ENCODE data around the gene NNT.

NNT gene

DNA sequence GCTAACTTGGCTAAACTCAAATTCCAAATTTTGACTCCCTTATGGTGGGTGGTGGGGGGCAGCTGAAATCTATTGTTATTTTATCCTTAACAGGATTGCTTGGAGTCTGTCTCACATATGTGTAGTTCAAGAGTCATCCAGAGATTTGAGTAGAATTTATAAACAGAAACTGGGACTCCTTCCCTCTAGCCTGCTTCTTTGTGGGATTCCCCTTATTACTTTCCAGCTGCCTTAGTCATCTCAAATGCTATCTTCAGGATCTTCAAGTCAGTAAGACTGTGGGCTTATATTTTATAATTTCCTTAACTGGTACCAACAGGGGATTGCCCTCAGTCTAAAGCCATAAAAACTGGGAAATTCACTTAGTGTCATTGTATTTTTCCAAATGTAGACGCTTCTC is 55.5 kb downstream of the NNT start:
- no peak for ATAC-seq (ENCODE audit: insufficient read depth, low read depth)
- peaks cover 84% of the 10 kb centered on the region for H3K36me3 ChIP-seq (ENCODE audit: insufficient read depth, low read length)
- no peaks in the 10 kb centered on the region for H4K20me1 ChIP-seq (ENCODE audit: insufficient read depth, low read length)
- no peaks in the 10 kb centered on the region for H3K4me1 ChIP-seq (ENCODE audit: insufficient read depth, low read length)
- H3K27ac ChIP-seq (ENCODE audit: low read length): no peak overlapping the region
- H3K4me2 ChIP-seq (ENCODE audit: insufficient read depth, low read length): no peak overlapping the region
- no peaks in the 10 kb centered on the region for H3K9me3 ChIP-seq (ENCODE audit: insufficient read depth, low read length, severe bottlenecking)
- H2AFZ ChIP-seq (ENCODE audit: low read depth, low read length): no peak overlapping the region
- no peaks in the 10 kb centered on the region for H3K27me3 ChIP-seq (ENCODE audit: insufficient read depth, low read length, poor library complexity)
- H3K9ac ChIP-seq (ENCODE audit: low read depth, low read length): no peak overlapping the region
- DNase-seq: no peak
- no peaks in the 10 kb centered on the region for H3K79me2 ChIP-seq (ENCODE audit: insufficient read depth, low read length)
- TF ChIP-seq, protein P1, sequence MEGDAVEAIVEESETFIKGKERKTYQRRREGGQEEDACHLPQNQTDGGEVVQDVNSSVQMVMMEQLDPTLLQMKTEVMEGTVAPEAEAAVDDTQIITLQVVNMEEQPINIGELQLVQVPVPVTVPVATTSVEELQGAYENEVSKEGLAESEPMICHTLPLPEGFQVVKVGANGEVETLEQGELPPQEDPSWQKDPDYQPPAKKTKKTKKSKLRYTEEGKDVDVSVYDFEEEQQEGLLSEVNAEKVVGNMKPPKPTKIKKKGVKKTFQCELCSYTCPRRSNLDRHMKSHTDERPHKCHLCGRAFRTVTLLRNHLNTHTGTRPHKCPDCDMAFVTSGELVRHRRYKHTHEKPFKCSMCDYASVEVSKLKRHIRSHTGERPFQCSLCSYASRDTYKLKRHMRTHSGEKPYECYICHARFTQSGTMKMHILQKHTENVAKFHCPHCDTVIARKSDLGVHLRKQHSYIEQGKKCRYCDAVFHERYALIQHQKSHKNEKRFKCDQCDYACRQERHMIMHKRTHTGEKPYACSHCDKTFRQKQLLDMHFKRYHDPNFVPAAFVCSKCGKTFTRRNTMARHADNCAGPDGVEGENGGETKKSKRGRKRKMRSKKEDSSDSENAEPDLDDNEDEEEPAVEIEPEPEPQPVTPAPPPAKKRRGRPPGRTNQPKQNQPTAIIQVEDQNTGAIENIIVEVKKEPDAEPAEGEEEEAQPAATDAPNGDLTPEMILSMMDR (IDR thresholded peaks at IDR 0.05; ENCODE audit: borderline replicate concordance, extremely low read depth, low read length, poor library complexity, severe bottlenecking): no peak
- no peak for TF ChIP-seq EZH2 (IDR thresholded peaks at IDR 0.05; ENCODE audit: borderline replicate concordance, low read depth, low read length, severe bottlenecking)
- H3K4me3 ChIP-seq (ENCODE audit: low read depth in 1 of 2, low read length in 2 of 2): no peak overlapping the region

DNA sequence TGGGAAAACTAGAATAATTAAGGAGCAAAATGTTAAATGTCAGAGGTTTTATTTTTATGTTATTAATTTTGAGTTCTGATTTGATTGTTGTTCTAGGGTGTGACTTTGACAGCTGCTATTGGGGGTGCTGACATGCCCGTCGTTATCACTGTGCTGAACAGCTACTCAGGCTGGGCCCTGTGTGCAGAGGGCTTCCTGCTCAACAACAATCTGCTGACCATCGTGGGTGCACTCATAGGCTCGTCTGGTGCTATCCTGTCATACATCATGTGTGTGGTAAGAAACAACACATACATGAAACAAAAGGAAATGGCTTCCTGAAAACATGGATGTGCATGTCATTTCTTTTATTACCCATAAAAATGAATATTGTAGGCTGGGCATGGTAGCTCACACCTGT is 56.1 kb downstream of the NNT start:
- H3K79me2 ChIP-seq (ENCODE audit: insufficient read depth, low read length): no peaks in the 10 kb centered on the region
- TF ChIP-seq, protein P1 (IDR thresholded peaks at IDR 0.05; ENCODE audit: borderline replicate concordance, extremely low read depth, low read length, poor library complexity, severe bottlenecking): no peak
- TF ChIP-seq EZH2 (IDR thresholded peaks at IDR 0.05; ENCODE audit: borderline replicate concordance, low read depth, low read length, severe bottlenecking): no peak
- no peak overlapping the region for H3K4me3 ChIP-seq (ENCODE audit: low read depth in 1 of 2, low read length in 2 of 2)
- H3K36me3 ChIP-seq (ENCODE audit: insufficient read depth, low read length): peaks cover 86% of the 10 kb centered on the region
- no peak overlapping the region for H3K4me2 ChIP-seq (ENCODE audit: insufficient read depth, low read length)
- no peak for ATAC-seq (ENCODE audit: insufficient read depth, low read depth)
- H4K20me1 ChIP-seq (ENCODE audit: insufficient read depth, low read length): no peaks in the 10 kb centered on the region
- H3K9ac ChIP-seq (ENCODE audit: low read depth, low read length): no peak overlapping the region
- no peaks in the 10 kb centered on the region for H3K27me3 ChIP-seq (ENCODE audit: insufficient read depth, low read length, poor library complexity)
- DNase-seq: no peak
- no peaks in the 10 kb centered on the region for H3K9me3 ChIP-seq (ENCODE audit: insufficient read depth, low read length, severe bottlenecking)
- no peak overlapping the region for H2AFZ ChIP-seq (ENCODE audit: low read depth, low read length)
- no peak overlapping the region for H3K27ac ChIP-seq (ENCODE audit: low read length)
- no peaks in the 10 kb centered on the region for H3K4me1 ChIP-seq (ENCODE audit: insufficient read depth, low read length)

- Histone ChIP-seq H3K79me2 (ENCODE audit: insufficient read depth, low read length) (no peaks in the 10 kb centered on the region), H3K27me3 (ENCODE audit: insufficient read depth, low read length, poor library complexity) (no peaks in the 10 kb centered on the region), H3K4me3 (ENCODE audit: low read depth in 1 of 2, low read length in 2 of 2) (no peak overlapping the region), H3K9ac (ENCODE audit: low read depth, low read length) (no peak overlapping the region), H3K27ac (ENCODE audit: low read length) (no peak overlapping the region), H3K4me1 (ENCODE audit: insufficient read depth, low read length) (no peaks in the 10 kb centered on the region), H2AFZ (ENCODE audit: low read depth, low read length) (no peak overlapping the region), H3K36me3 (ENCODE audit: insufficient read depth, low read length) (peaks cover 84% of the 10 kb centered on the region), H3K9me3 (ENCODE audit: insufficient read depth, low read length, severe bottlenecking) (peaks cover 4% of the 10 kb centered on the region), H4K20me1 (ENCODE audit: insufficient read depth, low read length) (no peaks in the 10 kb centered on the region), H3K4me2 (ENCODE audit: insufficient read depth, low read length) (no peak overlapping the region)
- TF ChIP-seq EZH2 (IDR thresholded peaks at IDR 0.05; ENCODE audit: borderline replicate concordance, low read depth, low read length, severe bottlenecking): no peak
- TF ChIP-seq, protein P1 (IDR thresholded peaks at IDR 0.05; ENCODE audit: borderline replicate concordance, extremely low read depth, low read length, poor library complexity, severe bottlenecking): peak; percentile 59
- no peak for ATAC-seq (ENCODE audit: insufficient read depth, low read depth)
- peak; percentile 18 for DNase-seq
Observed at GRCh38 chr5:43661102-43661501, 58.1 kb downstream of the NNT start.

DNA sequence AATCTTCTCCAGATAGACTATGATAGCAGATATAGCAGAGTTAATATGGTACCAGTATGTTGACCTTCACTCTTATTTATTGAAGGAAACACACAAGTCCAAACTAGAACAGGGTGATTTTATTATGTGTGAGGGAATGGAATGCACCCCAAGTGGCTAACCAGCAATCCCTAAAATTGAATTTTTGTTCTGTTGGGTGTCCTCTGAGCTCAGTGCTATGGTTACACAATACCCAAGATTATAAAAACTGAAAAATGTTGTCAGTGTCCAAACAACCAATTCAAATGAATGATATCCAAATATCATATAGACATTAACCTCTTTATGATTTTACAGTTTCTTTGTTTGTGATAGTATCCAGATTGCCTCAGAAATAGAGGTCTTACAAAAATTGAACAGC is 60.9 kb downstream of the NNT start:
- Histone ChIP-seq H3K4me3 (ENCODE audit: low read depth in 1 of 2, low read length in 2 of 2) (no peak overlapping the region), H4K20me1 (ENCODE audit: insufficient read depth, low read length) (no peaks in the 10 kb centered on the region), H3K27ac (ENCODE audit: low read length) (no peak overlapping the region), H3K79me2 (ENCODE audit: insufficient read depth, low read length) (no peaks in the 10 kb centered on the region), H3K4me1 (ENCODE audit: insufficient read depth, low read length) (no peaks in the 10 kb centered on the region), H3K27me3 (ENCODE audit: insufficient read depth, low read length, poor library complexity) (no peaks in the 10 kb centered on the region), H3K4me2 (ENCODE audit: insufficient read depth, low read length) (no peak overlapping the region), H2AFZ (ENCODE audit: low read depth, low read length) (no peak overlapping the region), H3K9me3 (ENCODE audit: insufficient read depth, low read length, severe bottlenecking) (peaks cover 4% of the 10 kb centered on the region), H3K9ac (ENCODE audit: low read depth, low read length) (no peak overlapping the region), H3K36me3 (ENCODE audit: insufficient read depth, low read length) (peaks cover 61% of the 10 kb centered on the region)
- TF ChIP-seq, protein P1 (IDR thresholded peaks at IDR 0.05; ENCODE audit: borderline replicate concordance, extremely low read depth, low read length, poor library complexity, severe bottlenecking): no peak
- TF ChIP-seq EZH2 (IDR thresholded peaks at IDR 0.05; ENCODE audit: borderline replicate concordance, low read depth, low read length, severe bottlenecking): no peak
- no peak for DNase-seq
- ATAC-seq (ENCODE audit: insufficient read depth, low read depth): no peak

All from DND-41 (cell line).